Panc1 (cell line): ENCODE results near the gene ELOA.

Source experiments
- CTCF ChIP-seq: fragments of 450-650 bp; IDR thresholded peaks from 2 replicates; pipeline ENCODE4 v1.5.1; 2017; ENCODE audit warnings: mild to moderate bottlenecking
- POLR2AphosphoS5 ChIP-seq: IDR thresholded peaks from 2 replicates; pipeline ENCODE4 v1.6.1; 2012; ENCODE audit warnings: mild to moderate bottlenecking, low read depth, low read length, moderate library complexity
- SIN3A ChIP-seq: IDR thresholded peaks from 2 replicates; pipeline ENCODE4 v1.6.1; 2012; ENCODE audit warnings: low read depth, mild to moderate bottlenecking, low read length, moderate library complexity, borderline replicate concordance; ENCODE audit not compliant: insufficient read depth
- TCF7L2 ChIP-seq: IDR thresholded peaks from 2 replicates; pipeline ENCODE4 v1.6.1; 2011; ENCODE audit warnings: mild to moderate bottlenecking, low read depth, low read length, inconsistent platforms

- TF ChIP-seq TCF7L2 (peak; percentile 96), CTCF (peak; percentile 91), POLR2AphosphoS5 (no peak), SIN3A (no peak)
Observed at GRCh38 chr1:23809751-23810171, 66.5 kb downstream of the ELOA start.
